GM12864 (cell line): ENCODE measurements around the gene BPI.

ENCODE experiments used
- DNase-seq: peaks from one replicate; pipeline ENCODE4 v3.0.0-alpha.2; 2011; ENCODE audit warnings: low read depth
- H3K4me3 ChIP-seq: 2 replicates; pipeline ENCODE4 v1.5.1; 2011; ENCODE audit warnings: mild to moderate bottlenecking, low read depth, low read length, control low read depth
- CTCF ChIP-seq: IDR thresholded peaks from 2 replicates; pipeline ENCODE4 v1.5.1; 2011; ENCODE audit warnings: low read depth, mild to moderate bottlenecking, moderate library complexity, low read length, control low read depth, inconsistent platforms; ENCODE audit errors: missing control alignments

The BPI gene

GRCh38 chr20:38320221-38320620, 16.3 kb downstream of the BPI start:
- no peak for DNase-seq
- TF ChIP-seq CTCF, result no peak
- H3K4me3 ChIP-seq, result no peak overlapping the region

- H3K4me3 ChIP-seq, result no peak overlapping the region
- DNase-seq, result no peak
- peak; percentile 46 for TF ChIP-seq CTCF
Observed at GRCh38 chr20:38321959-38322598, 18.1 kb downstream of the BPI start.

- no peak for DNase-seq
- TF ChIP-seq CTCF, result no peak
- H3K4me3 ChIP-seq, result no peak overlapping the region
Observed at GRCh38 chr20:38324159-38324558, 20.2 kb downstream of the BPI start.

GRCh38 chr20:38325167-38325566, 21.2 kb downstream of the BPI start:
- TF ChIP-seq CTCF, result no peak
- no peak overlapping the region for H3K4me3 ChIP-seq
- no peak for DNase-seq

GRCh38 chr20:38325905-38326304, 21.9 kb downstream of the BPI start:
- TF ChIP-seq CTCF, result no peak
- no peak for DNase-seq
- H3K4me3 ChIP-seq, result no peak overlapping the region

- no peak overlapping the region for H3K4me3 ChIP-seq
- TF ChIP-seq CTCF, result no peak
- no peak for DNase-seq
Observed at GRCh38 chr20:38326309-38326708, 22.4 kb downstream of the BPI start.

GRCh38 chr20:38330638-38331037, 26.7 kb downstream of the BPI start:
- no peak overlapping the region for H3K4me3 ChIP-seq
- DNase-seq, result no peak
- TF ChIP-seq CTCF, result no peak
